GOT3 (cell line): ENCODE measurements around the gene PCDH9.

Source experiments
- DNase-seq: peaks from one replicate; lab custom pipeline; 2025; ENCODE audit warnings: mixed read lengths; lab: John Stamatoyannopoulos, UW

Gene PCDH9

DNA sequence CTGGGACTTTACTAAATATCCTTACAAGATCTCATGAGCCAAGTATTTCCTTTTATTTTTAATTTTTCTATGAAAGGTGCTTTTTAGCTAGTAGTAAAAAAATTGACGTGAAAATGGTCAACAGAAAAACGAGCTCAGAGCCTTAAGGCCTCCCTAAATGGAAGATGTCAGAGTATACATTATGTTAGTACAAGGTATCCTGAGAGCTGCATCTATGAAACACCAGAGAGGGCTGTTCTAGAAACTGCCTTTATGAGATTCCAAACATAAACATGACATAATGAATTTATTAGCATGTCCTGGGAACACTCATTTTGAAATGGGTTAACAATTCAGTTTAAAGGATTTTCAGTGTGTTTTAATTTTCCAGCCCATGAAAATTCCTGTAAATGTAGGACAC, 146.6 kb downstream of the PCDH9 start:
- DNase-seq, result no peak

DNA sequence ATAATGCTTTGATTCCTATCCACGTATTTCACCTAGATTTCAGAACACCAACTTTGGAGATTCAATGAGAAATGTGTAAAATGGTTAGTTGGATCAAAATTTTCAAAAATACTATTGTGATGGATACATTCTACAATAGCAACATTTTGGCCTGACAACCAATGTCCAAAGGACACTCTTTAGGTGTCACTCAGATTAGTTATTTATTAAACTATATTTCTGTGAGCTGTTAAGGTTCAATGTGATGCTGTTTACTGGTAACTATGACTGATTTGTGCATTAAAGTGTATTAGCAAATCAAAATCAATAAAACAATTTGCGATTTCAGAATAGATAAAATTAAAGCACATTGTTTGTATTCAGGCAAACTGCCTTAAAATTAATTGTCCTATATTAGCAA, 149.8 kb downstream of the PCDH9 start:
- DNase-seq, result no peak

DNA sequence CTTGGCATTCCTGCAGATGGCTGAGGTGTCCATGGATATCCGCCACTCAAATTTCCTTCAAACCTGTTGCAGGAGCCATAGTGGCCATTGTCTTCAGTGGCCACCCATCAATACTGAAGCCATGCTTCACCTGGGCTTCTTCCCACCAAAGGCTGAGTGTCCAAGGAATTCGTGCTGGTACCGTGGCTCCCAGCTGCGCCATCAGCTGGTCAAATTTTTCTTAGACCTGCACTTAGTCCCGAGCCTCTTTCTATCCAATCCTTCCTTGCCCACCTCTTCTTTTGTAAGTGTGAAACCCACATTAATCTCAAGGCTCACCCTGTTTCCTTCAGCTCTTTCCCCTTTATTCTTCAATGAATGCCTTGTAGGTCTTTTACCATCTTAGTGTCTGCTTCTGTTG, 152.1 kb downstream of the PCDH9 start:
- no peak for DNase-seq

DNA sequence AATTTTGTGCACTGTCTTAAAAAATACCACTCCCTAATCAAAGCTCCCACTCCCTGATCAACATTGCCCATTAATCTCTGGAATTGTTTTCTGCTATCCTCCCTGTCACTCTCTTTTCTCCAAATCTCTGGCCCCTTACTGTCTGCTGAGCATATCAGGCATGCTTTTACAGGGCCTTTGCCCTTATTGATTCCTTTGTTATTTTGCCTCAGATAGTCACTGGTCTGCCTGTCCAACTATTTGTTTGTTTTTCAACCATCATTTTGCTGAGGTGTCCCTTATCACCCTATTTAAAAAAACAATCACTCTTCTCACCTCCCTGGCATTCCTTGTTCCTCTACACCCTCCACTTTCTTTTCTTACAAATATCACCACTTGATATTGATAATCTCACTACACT, 153.0 kb downstream of the PCDH9 start:
- no peak for DNase-seq

DNA sequence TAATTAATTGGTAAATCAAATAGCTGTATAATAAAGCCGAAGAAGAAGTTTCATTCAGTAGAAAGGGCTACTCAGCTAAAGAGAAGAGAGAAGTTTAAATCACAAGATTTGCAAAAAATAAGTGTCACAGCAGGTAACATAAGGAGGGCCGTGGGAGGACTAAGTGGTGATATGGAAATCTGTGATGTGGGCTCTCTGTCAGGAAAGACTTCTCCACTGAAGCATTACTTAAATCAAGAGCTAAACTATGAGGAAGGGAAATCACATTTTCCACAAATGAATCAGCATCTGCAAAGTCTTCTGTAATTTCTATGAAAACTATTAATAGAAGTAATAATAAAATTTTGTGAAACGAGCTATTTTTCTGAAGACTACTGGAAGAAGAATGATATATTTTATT, 153.8 kb downstream of the PCDH9 start:
- no peak for DNase-seq

DNA sequence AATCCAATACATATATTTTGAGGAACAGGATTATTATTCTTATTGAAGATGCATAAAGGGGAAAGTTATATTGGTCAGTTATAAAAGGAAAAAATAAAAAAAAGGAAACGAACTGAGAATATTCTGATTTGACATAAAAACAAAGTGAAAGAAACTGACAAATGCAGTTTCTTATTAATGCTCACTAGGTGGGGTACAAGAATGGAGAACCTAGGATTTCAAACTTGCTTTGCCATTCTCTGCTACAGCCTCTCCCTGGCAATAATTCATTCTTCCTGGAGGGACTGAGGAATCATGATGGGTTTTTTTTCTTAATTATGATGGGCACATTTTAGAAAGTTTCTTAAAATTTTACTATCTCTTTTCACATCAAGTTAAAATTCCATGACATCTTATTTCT, 154.9 kb downstream of the PCDH9 start:
- no peak for DNase-seq

DNA sequence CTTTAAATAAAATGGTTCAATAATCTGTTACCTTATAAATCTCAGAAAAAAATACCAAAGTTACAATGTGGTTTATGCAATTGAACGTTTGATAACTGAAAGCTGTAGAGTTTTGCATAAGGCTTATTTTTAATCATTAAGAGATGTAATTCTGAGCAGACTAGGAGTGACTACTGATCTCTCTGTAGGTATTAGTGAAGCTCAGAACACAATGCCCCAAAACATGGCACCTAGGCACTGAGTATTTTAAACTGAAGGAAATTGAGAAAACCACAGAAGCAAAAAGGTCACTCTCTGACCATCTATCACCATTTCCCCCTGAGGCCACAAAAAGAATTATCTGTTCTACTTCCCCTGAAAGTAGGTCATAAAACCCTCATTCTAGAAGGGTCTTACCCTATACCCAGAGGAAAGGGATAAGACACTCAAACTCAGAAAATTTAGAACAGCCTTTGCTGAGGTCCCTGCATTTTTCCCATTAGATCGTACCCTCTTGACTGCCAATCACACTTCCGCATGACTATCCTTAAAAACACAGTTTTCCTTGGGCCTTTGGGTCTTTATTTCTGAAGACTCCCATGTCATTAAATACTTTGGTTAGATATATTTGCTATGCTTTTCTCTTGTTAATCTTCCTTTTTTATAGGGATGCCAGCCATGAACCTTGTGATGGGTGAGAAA, 158.1 kb downstream of the PCDH9 start:
- no peak for DNase-seq

DNA sequence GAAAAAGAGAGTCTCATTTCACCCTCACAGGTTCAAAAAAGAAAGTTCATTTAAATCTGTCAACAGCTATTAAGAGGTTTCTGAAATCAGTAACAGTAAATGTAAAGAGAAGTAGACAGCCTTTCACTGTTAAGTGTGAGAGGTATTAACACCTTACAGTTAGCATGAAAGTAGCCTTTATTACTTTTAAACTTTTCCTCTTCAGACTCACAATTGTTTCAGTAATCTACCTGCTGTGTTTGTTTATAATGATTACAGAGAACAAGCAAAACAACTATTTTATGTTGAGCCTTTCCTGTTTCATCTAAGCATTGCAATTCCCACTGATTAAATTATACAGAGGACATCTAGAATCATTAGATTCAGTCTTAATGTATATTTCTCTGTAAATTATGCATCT, 159.8 kb downstream of the PCDH9 start:
- DNase-seq, result no peak

DNA sequence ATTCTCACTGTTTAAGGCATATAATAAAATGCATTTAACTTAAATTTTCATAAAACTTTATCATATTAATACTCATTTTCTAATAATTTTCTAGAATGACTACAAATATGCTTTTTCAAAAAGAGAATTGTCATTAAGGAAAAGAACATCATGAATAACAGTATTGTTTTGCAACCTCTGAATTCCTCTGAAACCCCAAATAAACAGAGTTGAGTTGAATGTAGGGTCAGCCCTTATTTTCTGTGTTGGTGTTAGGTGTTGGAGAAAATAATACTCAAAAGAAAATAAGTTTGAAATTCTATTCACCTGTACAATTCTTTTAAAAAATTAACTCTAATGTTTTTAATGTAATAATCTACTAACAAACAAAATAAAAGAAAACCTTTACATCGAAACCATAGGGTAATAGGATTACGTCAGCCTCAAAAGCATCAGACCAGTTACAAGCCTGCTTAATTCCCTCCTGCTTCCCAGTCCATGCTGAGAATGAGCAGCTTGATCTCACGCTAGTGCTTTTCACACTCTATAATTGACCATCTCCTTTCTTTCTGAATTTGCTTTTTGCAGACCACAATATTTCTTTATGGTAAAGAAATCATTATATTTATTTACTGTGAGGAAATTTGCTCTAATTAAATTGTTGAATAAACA, 160.9 kb downstream of the PCDH9 start:
- DNase-seq, result no peak

DNA sequence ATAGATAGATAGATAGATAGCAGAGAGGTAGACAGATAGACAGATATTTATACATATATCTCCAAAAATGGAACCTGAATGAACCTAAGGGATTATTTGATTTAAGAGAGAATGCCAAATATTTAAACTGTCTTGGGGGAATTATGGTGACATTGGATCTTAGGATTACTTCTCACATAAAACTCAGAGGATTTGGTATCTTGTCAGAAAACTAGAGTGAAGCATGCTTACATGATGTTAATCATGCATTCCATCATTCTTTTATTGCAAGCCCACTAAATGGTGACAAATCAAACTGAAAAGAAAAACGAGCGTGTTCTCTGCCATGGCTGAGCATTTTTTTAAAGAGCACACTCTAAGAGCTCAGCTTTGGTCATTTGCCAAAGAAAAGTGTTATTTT, 165.2 kb downstream of the PCDH9 start:
- DNase-seq, result no peak

DNA sequence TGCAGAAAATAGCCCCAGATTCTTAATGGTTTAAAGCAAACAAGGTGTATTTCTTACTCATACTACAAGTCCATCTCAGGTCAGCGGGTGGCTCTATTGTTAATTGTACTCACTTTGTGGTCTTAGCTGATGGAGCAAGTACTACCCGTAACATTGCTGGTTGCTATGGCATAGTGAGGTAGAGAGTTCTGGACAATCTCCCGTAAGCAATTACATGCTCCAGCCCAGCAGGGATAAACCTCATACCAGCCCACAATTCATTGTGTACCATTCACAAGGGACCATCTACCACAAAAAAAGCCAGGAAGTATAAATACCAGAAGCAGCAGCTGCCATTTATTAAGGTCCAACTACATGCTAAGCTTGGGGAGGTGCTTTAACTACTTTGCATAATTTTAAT, 167.1 kb downstream of the PCDH9 start:
- DNase-seq, result no peak

DNA sequence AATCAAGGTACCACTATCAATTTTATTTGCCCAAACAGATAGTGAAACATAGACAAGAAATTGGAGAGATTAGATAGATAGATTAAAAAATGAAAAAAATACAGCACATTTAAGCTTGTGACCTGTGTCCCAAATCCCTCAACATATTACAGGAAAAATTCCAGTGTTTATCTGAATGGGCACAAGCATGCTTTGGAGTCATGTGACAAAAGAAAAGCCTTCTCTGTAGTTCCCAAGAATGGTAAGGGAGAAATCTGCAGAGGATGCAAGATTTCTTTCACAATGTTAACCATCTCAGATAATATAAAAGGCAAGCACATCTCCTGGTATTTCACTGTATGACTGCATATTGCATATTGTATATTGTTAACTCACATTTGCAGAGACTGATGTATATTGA, 168.0 kb downstream of the PCDH9 start:
- DNase-seq, result no peak

DNA sequence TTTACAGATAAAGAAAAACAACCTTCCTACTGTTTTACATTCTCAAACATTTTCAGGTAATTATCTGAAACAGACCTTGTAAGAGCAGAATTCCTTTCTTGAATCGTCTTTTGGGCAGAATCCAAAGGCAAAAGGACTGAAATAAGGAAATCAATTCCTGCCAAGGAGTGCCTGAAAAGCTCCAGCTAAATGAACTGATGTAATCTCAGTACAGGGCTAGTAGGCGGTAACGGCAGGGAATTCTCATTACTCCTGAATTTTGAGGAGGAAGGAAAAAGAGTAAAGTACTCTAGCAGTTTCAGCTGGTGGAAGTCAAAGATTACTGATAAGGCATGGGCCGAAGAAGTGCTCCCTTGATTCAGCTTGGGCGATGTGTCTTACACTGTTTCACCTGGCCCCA, 168.4 kb downstream of the PCDH9 start:
- DNase-seq, result no peak

DNA sequence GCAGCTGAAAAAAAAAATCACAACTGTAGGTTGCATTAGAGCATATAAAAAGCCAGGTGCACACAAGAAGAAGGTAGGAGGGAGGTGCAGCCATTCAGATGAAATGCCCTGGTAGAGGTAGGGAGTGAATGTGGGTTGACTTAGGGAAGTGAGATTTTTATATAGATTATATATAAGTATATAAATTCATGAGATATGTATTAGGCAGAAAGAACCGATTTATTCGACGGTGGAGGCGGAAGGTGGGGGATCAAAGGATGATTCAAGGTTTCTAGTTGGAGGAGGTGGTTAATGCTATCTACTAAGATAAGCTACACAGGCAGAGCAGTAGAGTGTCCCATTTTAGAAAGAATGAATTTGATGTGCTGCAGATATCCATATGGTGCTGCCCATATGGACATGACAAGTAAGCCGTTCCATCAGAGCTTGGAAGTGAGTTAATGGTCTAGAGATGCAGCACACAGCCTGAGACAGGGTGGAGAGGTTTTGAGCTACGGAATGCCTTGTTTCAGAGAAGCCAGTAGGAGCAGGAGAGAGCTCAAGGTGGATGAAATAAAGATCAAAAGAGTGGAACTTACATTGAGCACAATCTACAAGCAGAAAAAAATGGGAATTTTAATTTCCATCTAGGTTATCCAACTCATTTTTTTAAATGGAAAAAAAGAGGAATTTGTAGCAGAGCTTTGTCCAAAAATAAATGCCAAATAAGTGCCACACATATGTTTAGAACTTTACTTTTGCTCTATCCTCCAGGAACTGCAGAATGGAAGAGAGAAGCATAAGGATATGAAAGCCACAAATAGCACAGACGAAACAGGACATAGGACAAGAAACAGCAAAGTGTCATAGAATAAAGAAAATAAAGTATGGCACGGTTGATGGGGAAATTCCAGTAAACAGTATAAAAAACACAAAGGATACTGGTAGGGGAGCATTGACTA, 177.3 kb downstream of the PCDH9 start:
- no peak for DNase-seq

DNA sequence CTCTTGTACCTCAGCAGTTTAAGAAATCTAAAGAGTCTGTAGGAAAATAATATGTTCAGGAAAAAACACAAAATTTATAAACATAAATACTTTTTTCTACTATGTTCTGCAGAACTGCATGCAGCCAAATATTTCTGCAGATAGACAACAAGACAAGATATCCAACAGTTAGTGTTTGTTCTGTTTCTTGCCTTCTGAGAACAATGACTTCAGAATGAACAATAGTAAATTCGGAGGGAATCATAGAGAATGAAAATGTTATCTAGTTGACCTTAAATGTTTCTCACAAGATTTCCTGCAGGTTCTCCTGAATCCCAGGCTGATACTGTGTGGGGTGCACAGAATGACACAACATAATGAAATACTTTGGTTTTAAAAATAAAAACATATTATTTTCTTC, 180.4 kb downstream of the PCDH9 start:
- no peak for DNase-seq

DNA sequence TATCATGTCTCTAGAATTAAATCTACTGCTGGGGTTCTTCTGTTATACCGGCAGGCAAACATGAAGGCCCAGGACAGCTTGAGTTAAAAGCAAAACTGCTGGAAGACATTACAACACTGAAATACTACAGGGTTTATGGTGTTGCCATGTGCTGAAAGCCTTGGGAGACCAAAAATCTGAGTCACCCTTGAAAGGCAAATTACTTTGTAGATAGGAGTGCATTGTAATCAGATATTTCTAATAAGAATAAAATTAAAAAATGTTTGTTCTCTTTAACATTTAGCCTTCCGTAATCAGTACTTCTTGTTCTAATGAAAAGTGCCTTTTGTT, 181.3 kb downstream of the PCDH9 start:
- DNase-seq, result no peak

DNA sequence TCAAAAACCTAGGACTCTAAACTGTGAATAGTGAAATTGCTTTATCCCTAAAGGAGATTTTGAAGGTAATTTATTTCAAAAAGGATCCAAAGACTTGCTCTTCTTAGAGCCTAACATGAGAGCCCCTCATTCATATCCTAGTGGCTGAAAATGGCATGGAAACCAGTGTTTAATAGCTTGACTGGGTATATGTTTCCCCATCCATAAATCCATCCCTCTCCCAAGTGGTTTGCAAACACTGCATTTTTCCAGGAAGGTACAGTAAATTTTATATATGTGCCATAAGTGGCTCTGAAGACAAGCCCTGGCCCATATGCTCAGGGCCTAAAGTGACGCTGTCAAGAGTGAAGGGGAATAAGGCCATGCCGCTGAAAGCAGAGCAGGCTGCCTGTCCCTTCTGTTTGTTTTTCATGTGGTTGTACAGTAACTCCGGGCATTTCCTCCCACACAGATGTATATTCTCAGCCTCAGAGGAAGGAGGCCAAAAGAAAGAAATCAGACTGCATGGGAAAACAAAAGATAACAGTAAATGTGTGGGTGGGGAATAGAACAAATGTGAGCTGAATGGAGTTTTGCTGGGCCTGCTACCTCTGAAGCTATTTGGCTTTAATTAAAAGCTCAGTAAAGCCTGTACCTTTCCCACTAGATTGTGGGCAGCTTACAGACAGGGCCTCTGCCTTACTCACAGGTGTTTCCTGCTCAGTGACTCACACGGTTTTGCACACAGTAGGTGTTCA, 181.9 kb downstream of the PCDH9 start:
- DNase-seq, result no peak

DNA sequence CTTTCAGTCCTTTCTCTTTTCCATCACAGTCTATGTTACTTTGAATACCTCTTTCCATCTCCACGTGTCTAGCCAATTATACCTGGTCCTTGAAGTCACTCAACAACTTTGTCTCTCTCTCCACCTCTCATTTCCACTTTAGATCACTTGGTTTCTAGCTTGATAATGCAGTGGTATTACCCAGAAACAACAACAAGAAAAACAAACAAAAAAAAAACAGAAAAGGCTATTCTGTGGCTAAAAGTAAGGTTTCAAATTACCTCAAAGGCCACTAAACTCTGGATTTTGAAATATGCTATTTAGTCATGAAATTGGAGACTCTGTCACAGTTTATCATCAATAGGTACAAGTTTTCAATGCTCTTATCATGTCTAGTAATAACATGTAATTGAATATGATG, 184.8 kb downstream of the PCDH9 start:
- no peak for DNase-seq

DNA sequence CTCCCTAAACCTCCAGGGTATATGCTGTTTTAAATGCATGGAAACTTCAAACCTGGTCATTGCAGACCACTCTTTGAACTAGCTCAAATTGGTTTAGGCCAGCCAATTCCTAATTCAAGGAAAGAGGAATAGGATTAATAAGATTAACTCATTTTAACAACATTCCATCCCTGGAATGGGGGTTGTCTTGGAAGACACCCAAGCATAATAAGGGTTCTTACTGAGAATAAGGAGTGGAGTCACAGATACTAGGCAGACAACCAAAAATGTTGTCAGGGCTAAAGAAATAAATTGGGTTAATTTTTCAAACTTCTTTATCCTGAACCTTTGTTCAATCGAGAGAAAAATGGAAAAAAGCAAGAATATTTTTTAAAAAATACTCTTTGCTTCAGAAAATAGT, 186.2 kb downstream of the PCDH9 start:
- no peak for DNase-seq

DNA sequence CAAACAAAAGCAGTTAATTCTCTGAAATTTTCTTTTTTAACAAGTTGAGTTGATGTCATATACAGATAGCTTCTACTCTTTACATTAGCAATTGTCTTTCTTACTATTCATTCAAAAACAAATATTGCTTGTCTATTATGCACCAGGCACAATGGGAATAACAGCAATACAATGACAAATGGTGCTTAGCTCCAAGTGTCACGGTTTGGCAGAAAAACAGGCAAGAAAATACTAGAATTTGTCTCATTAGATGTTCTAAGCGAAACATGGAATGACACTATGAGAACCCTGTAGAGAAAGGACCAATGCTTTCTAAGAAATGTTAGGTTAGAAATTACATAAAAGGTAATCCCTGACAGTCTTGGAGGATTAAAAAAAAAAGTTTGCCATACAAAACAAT, 187.6 kb downstream of the PCDH9 start:
- no peak for DNase-seq

DNA sequence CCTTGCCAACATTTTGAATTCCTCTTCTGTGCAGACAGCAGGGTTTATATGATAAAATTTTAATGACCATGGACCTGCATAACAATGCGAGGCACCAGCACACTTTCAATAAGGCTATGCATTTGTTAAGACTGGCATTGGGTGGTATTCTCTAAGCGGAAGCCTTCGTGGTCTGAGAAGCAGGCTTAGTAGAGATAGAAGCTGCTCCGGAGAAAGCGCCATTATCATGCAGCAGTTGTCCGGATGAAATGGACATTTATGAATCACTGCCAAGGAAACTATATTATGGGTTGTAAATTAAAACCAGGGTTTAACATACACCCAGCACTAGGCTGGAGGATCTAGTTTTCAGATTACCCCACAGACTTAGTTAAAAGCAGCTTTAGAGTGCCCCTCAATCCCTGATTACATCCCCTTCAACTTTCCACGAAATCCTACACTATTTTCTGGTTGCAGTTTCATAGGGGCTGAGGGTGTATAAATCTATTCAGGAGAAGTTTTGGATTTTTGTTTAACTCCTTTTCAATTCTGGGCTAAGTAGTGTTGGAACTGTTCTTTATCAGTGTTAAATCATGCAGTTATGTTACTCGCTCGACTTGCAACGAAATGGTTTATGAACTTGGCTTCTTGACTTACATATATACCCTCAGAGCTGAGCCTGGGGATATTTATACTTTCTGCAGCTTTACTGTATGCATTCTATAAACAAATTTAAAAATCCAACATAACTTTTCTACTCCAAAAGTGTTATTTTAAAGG, 193.3 kb downstream of the PCDH9 start:
- no peak for DNase-seq

DNA sequence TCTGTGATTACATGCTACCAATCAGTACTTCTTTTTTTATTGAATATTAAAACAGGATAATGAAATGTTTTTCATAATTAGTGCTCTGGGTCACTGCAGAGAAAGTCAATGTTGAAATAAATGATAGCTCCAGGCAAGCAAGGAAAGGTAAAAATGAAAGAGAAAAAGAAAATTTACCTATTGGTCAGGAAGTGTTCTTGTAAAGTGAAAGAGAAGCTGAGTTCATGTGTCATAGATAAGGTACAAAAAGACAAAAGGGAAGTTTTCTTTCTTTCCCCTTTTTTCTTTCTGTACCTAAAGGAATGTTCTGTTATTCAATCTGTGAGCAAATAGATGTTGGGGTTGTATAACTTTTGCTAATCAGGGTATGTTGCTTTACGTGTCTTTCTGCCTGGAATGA, 197.0 kb downstream of the PCDH9 start:
- no peak for DNase-seq
